DMS79 (cell line): ENCODE results near the gene C6orf89.

Experiments
- DNase-seq: peaks from one replicate; lab custom pipeline; 2025; lab: John Stamatoyannopoulos, UW

C6orf89 gene

GRCh38 chr6:36968266-36968977 is 82.7 kb downstream of the C6orf89 start:
- no peak for DNase-seq

- no peak for DNase-seq
Measured at GRCh38 chr6:36969240-36969691, 83.5 kb downstream of the C6orf89 start.

DNA sequence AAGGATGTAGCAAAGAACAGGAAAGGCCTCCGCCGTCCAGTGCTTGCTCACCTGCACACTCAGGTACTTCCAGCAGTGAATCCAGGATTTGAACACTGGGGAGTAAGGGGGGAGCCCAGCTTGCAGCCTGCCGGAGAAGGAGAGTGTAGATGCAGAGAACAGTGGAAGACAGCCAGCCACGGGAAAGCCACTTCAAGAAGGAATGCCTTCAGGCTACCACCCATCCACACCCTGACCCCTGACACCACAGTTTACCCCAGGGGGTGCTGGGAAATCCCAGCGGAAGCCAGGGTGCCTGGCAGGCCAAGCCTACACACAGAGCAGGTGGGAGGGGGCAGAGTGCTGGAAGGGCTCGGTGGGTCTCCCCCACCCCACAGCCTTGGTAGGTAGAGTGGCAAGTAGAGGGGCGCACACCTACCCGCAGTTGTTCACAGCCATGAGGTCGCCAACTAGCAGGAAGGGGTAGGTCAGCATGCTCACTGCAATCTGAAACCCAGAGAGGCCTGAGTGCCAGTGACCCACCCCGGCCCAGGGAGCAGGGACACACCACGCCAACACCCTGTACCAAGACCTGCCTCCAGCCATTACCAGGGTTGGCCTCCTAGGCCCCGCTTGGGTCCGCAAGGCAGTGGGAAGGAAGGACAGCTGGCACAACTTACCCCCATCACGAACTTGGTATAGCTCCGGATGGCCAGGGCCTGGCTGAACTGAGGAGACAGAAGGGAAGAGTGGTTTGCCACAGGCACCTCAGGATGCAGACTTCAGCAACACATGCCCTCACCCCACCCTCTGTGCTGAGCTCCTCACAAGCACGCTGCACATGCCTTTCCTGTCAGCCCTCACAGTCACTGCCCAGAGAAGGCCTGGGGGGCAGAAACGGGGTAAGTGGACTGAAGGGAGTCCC is 84.5 kb downstream of the C6orf89 start:
- DNase-seq = no peak

- DNase-seq = peak; percentile 63
Measured at GRCh38 chr6:36970892-36971842, 85.4 kb downstream of the C6orf89 start.

- DNase-seq = no peak
Measured at GRCh38 chr6:36971921-36972673, 86.3 kb downstream of the C6orf89 start.

- DNase-seq = no peak
Measured at GRCh38 chr6:36973190-36973589, 87.4 kb downstream of the C6orf89 start.

DNA sequence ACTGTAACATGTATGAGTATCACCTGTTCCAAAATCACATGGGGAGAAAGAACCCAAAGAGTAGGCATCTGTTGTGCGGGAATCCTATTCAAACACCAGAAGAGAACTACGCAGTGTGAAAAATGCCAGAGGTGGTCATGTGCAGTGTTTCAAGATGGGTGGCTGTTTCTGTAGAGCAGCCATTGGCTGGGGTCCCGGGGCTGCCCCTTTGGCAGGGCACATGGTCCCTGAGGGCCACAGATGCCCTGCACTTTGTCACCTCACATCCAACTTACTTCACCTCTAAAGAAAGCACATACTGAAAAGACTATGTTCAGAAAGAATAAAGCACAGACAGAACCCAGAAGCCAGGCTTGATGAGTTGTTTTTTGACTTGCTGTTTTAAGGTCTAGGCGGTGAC is 87.9 kb downstream of the C6orf89 start:
- no peak for DNase-seq

- DNase-seq = no peak
Measured at GRCh38 chr6:36975231-36976006, 89.7 kb downstream of the C6orf89 start.

DNA sequence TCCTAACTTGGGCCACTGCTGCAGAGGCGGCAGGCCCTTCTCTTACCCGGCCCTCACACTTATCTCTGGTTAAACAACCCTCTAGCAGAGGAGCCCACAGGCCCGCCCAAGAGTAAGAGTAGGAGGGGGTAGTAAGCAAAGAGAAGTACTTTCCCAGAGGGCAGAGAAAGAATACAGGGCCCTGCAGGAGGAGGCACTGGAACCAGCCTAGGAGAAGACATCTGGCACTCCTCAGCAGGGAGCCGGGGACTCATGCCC is 90.2 kb downstream of the C6orf89 start:
- DNase-seq = no peak

GRCh38 chr6:36976509-36976908 is 90.8 kb downstream of the C6orf89 start:
- DNase-seq = no peak

DNA sequence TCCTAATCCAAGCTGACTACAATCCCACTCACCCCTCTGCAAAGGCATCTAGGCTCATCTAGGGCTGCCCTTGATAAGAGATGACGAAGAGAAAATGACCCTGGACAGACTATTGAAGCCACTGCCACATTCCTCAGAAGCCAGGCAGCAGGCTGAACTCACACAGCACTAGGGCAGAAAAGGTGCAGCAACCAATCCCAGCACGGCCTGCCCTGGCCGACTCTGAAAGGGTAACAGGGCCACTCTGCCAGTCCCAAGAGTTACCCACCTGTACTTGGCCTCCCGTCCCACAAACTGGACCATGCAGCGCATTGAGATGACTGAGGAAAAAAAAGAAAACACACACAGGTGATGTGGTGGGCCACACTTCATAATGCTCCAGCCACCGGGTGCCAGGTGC is 91.2 kb downstream of the C6orf89 start:
- DNase-seq = no peak

GRCh38 chr6:36977470-36977941 is 91.8 kb downstream of the C6orf89 start:
- DNase-seq = no peak
